Fibroblast of mammary gland (primary cell): ENCODE data around the gene PSD4.
A peak's percentile ranks its signal among the peaks of the same experiment; 100 is the strongest.

Experiments used
- DNase-seq: peaks from one replicate; pipeline ENCODE4 v3.0.0-alpha.2; 2010; ENCODE audit warnings: low read depth
- H3K4me3 ChIP-seq: 2 replicates; pipeline ENCODE4 v1.5.1; 2011; ENCODE audit warnings: low read depth, mild to moderate bottlenecking, low read length, moderate library complexity; ENCODE audit not compliant: control insufficient read depth
- TF ChIP-seq, protein P1 (sequence below): conservative IDR thresholded peaks from 2 replicates; pipeline ENCODE4 v1.5.1; 2011; ENCODE audit warnings: low read depth, low read length, inconsistent platforms; ENCODE audit not compliant: control insufficient read depth, insufficient read depth

Gene PSD4

GRCh38 chr2:113228991-113229716, 55.4 kb downstream of the PSD4 start:
- no peak overlapping the region for H3K4me3 ChIP-seq
- TF ChIP-seq, protein P1, sequence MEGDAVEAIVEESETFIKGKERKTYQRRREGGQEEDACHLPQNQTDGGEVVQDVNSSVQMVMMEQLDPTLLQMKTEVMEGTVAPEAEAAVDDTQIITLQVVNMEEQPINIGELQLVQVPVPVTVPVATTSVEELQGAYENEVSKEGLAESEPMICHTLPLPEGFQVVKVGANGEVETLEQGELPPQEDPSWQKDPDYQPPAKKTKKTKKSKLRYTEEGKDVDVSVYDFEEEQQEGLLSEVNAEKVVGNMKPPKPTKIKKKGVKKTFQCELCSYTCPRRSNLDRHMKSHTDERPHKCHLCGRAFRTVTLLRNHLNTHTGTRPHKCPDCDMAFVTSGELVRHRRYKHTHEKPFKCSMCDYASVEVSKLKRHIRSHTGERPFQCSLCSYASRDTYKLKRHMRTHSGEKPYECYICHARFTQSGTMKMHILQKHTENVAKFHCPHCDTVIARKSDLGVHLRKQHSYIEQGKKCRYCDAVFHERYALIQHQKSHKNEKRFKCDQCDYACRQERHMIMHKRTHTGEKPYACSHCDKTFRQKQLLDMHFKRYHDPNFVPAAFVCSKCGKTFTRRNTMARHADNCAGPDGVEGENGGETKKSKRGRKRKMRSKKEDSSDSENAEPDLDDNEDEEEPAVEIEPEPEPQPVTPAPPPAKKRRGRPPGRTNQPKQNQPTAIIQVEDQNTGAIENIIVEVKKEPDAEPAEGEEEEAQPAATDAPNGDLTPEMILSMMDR, result no peak
- no peak for DNase-seq

DNA sequence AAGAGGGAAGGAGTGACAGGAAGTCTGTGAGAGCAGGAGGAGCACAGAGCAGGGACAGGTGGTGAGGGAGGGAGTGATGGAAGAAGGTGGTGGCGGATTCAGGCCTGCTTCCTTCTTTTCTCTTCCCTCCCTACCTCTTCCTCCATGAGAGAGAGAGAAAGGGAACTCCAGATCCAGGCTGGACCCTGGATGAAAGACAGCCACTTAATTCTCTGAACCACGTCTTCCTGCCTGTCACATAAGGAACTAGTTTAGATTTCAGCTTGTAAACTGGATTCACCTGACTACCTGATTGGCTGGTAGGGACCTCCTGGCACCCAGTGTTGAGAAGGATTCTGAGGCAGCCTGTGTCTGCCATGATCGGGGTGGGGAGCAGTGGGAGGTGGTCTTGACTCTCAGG, 56.0 kb downstream of the PSD4 start:
- no peak overlapping the region for H3K4me3 ChIP-seq
- TF ChIP-seq, protein P1, result no peak
- DNase-seq, result no peak

DNA sequence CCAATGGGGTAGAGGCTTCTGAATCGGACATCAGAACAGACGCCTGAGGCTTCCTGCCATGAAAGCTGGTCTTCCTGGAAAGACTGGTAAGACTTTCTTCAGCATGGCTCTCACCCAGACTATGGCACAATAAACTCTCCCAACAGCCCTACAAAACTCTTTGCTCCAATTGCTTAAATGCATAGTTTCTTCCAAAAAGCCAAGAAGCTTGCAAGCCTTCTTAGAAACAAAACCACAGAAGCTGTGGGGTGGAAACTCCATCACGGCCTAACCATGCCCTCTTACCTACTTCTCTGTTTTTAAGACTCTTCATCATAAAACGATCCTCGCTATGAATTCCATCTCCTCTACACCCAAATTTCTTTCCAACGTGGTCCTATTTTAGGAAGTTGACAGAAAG, 56.8 kb downstream of the PSD4 start:
- H3K4me3 ChIP-seq, result no peak overlapping the region
- DNase-seq, result peak; percentile 38

DNA sequence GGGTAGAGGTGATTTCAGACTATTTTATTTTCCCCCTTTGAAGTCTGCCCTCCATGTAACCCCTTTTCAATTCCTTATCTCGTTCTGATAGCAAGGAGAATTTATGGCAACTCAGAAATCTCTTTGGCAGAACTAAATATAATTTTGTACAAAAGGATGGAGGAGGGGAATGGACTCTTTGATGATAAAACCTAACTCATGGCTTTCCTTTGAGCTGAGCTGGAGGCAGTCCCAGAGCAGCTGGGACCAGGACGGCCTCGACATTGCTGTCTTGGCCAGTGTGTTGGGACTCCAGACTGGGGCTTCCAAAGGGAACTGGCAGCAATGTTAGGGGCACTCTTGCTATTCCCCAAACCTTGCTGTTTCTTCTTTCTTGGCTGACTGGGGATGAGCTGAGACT, 57.3 kb downstream of the PSD4 start:
- no peak overlapping the region for H3K4me3 ChIP-seq
- DNase-seq, result no peak
- TF ChIP-seq, protein P1, result no peak

More for the DNA sequence above, 56.8 kb downstream of the PSD4 start:
- TF ChIP-seq, protein P1, result no peak

GRCh38 chr2:113232123-113232522, 58.4 kb downstream of the PSD4 start:
- TF ChIP-seq, protein P1, result no peak
- DNase-seq, result no peak
- H3K4me3 ChIP-seq, result no peak overlapping the region

DNA sequence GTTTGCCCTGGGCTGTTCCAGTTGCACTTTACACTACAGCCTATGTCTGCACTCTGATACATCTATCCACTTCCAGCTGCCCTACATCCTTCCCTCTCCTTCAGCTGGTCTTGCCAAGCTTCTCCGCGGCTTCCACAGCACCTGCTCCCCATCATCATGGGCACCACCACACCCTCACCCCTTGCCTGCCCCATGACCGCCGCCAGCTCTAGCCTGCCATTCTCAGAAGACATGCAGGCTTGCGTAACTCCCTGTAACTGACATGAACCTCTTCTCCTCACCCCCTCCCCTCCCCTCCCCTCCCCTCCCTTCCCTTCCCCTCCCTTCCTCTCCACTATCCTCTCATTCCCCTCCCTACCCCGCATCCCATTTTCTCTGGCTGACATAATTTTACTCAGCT, 59.0 kb downstream of the PSD4 start:
- TF ChIP-seq, protein P1, result no peak
- no peak for DNase-seq
- no peak overlapping the region for H3K4me3 ChIP-seq
